ENCODE results near the gene OR13J1.
A peak's percentile ranks its signal among the peaks of the same experiment; 100 is the strongest.
"Not testable (repeated sequence)": the region's sequence is repeated elsewhere in the genome, so short reads cannot be mapped to it uniquely, and the experiment has no call there.

The OR13J1 gene

GRCh38 chr9:35870351-35870923 lies at the start of gene OR13J1:
TSS of gene OR13J1 (minus strand) at chr9:35870401. CDS start at chr9:35870401, 0 bp downstream.
- no peak for DNase-seq

- no peak for DNase-seq
Observed at GRCh38 chr9:35919212-35920008, 49.2 kb upstream of the OR13J1 start.

GRCh38 chr9:35918780-35919179 lies 48.6 kb upstream of the OR13J1 start:
- DNase-seq = no peak

- no peak for DNase-seq
Observed at GRCh38 chr9:35917261-35917660, 47.1 kb upstream of the OR13J1 start.

GRCh38 chr9:35915681-35916294 lies 45.6 kb upstream of the OR13J1 start:
- DNase-seq = no peak

GRCh38 chr9:35914301-35914807 lies 44.2 kb upstream of the OR13J1 start:
- no peak for DNase-seq

GRCh38 chr9:35913429-35913828 lies 43.2 kb upstream of the OR13J1 start:
- DNase-seq = not testable (repeated sequence)

- no peak for DNase-seq
Observed at GRCh38 chr9:35912791-35913400, 42.7 kb upstream of the OR13J1 start.

GRCh38 chr9:35911690-35912089 lies 41.5 kb upstream of the OR13J1 start:
- DNase-seq = no peak

GRCh38 chr9:35910613-35911359 lies 40.6 kb upstream of the OR13J1 start:
- DNase-seq = peak; percentile 5

- no peak for DNase-seq
Observed at GRCh38 chr9:35909687-35910612, 39.7 kb upstream of the OR13J1 start.

GRCh38 chr9:35909274-35909673 lies 39.1 kb upstream of the OR13J1 start, which contains the start of gene SPAAR:
TSS of gene SPAAR (plus strand) at chr9:35909490. CDS start at chr9:35910464, 974 bp downstream.
- no peak for DNase-seq

- no peak for DNase-seq
Observed at GRCh38 chr9:35908504-35909125, 38.4 kb upstream of the OR13J1 start.

GRCh38 chr9:35907711-35908503 lies 37.7 kb upstream of the OR13J1 start:
- DNase-seq = no peak

- DNase-seq = no peak
Observed at GRCh38 chr9:35906923-35907699, 36.9 kb upstream of the OR13J1 start.

GRCh38 chr9:35905912-35906679 lies 35.9 kb upstream of the OR13J1 start, which contains the start of gene HRCT1:
TSS of gene HRCT1 (plus strand) at chr9:35906202. CDS start at chr9:35906288, 86 bp downstream.
- DNase-seq = no peak

- no peak for DNase-seq
Observed at GRCh38 chr9:35905051-35905781, 35.0 kb upstream of the OR13J1 start.

- no peak for DNase-seq
Observed at GRCh38 chr9:35904338-35904737, 34.1 kb upstream of the OR13J1 start.
